ENCODE measurements around the gene CMSS1.

DNA sequence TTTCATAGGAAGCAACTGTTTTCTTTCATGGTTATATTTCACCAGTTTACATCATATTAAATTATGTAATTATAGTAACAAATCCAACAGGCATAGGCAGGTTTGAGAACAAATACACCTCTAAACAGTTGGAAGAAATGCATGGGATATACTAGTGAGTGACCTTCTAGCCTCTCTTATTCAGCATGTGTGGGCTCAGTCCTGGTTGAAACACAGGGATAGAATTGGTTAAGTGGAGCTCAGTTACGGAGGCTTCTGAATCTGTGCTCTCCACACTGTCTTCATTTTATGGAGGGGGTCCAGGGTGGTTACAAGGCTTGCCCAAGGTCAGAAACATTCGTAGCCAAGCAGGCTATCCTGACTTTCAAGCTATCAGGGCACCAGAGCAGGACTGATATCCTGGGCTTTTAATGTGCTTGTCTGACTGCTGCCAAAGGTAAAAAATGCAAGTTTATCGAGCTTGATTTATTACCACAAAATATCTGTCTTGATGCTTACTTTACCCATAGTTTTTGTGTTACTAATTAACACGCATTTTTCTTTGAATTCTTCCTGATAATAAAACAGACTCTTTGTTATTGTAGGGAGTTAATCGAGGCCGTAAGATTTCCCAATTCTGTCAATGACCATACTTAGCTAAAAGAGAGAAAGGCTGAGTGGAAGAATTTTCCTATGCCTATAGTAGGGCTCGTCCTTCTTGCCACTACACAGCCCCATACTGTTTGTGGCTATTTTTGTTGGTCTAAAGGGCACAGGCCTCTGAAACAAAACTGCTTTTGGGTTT is 207.1 kb downstream of the CMSS1 start:
- TF ChIP-seq CTCF (IDR thresholded peaks at IDR 0.05; ENCODE audit: low read length) (no peak), EZH2 (optimal IDR thresholded peaks at IDR 0.05; ENCODE audit: low read depth, low read length) (no peak), EZH2phosphoT487 (IDR thresholded peaks at IDR 0.05; ENCODE audit: low read length) (no peak)

Data from MM.1S (cell line).